Tibial nerve (tissue), 4 donors: ENCODE measurements around the gene PTCD1. TPM values are rescaled to one million over a fixed set of nuclear protein-coding genes. Genes with fewer than 3 reads are reported as not detected.

ENCODE experiments used
- DNase-seq, 2 donors: peaks; one replicate each; pipeline ENCODE4 v3.0.0-alpha.2; 2019; ENCODE audit warnings: low spot score in 2 of 2
- H3K27ac ChIP-seq, 4 donors: fragments of 200-600 bp; sonication (generic) in 3 of 4; one replicate each; pipeline ENCODE4 v1.5.1; 2017 to 2019; ENCODE audit warnings: mild to moderate bottlenecking in 1 of 4
- H3K27me3 ChIP-seq, 2 donors: fragments of 200-600 bp; sonication (generic) in 1 of 2; one replicate each; pipeline versions ENCODE4 v1.5.1 to v1.6.0; 2017 to 2019
- H3K36me3 ChIP-seq, 3 donors: fragments of 200-600 bp; sonication (generic); one replicate each; pipeline ENCODE4 v1.5.1; 2018 to 2019
- H3K4me1 ChIP-seq, 4 donors: fragments of 200-600 bp; sonication (generic) in 3 of 4; one replicate each; pipeline ENCODE4 v1.5.1; 2017 to 2019
- H3K4me3 ChIP-seq, 4 donors: fragments of 200-600 bp; sonication (generic) in 3 of 4; one replicate each; pipeline ENCODE4 v1.5.1; 2017 to 2019; ENCODE audit warnings: mild to moderate bottlenecking in 1 of 4, moderate library complexity in 1 of 4
- H3K9me3 ChIP-seq, 4 donors: fragments of 200-600 bp; sonication (generic) in 3 of 4; one replicate each; pipeline ENCODE4 v1.5.1; 2017 to 2019
- CTCF ChIP-seq, 5 experiments: fragments of 200-600 bp in 3 of 5; fragments of 450-650 bp in 2 of 5; sonication (generic) in 3 of 5; IDR thresholded peaks; one replicate each; pipeline ENCODE4 v1.5.1; 2016 to 2019; ENCODE audit warnings: antibody characterized with exemption in 5 of 5, mild to moderate bottlenecking in 3 of 5, moderate library complexity in 2 of 5
- EP300 ChIP-seq, 2 donors: sonication (generic); formaldehyde crosslinking; IDR thresholded peaks; one replicate each; pipeline ENCODE4 v1.6.1; 2017; ENCODE audit warnings: antibody characterized with exemption in 2 of 2, mild to moderate bottlenecking in 1 of 2
- POLR2A ChIP-seq, 2 donors: fragments of 450-650 bp; IDR thresholded peaks; one replicate each; pipeline ENCODE4 v1.6.1; 2017; ENCODE audit warnings: antibody characterized with exemption in 2 of 2, mild to moderate bottlenecking in 2 of 2, moderate library complexity in 2 of 2
- WGBS, 2 donors: methylation state at CpG; one replicate each; pipeline ENCODE4 v1.1.5; 2018; 5-methylcytosine and 5-hydroxymethylcytosine counted together
- total RNA-seq, 4 donors: library from RNA; depleted of rRNA; stranded (reverse); fragments of >200 nt; gene quantifications; one replicate each; pipeline ENCODE4 v1.1.0, GENCODE V29; 2016

PTCD1 gene
- total RNA-seq, 4 donors from 2014 or later, result 6.9 to 10.8 (median 9.5) TPM

DNA sequence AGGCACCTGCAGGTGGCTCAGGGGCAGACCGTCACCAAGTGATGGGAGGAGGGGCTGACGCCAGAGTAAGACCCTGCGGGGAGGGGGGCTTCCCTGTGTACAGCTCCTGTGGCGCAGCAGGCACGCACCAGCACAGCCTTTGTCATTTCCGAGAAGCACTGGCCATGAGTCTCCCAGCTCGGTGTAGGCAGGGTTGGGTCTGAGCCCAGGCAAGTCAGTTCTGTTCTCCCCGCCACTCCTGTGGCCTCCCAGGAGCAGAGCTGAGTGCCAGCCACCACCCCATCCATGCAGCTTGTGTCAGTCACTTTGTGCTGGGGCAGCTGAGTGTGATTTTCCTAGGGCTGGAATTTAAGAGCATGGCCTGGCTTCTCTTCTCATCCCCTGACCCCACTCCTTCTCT, 13.3 kb upstream of the PTCD1 start:
- TF ChIP-seq POLR2A (IDR thresholded peaks at IDR 0.05) (no peak), EP300 (IDR thresholded peaks at IDR 0.05) (no peak)
- H3K27me3 ChIP-seq, result no peaks in the 10 kb centered on the region

DNA sequence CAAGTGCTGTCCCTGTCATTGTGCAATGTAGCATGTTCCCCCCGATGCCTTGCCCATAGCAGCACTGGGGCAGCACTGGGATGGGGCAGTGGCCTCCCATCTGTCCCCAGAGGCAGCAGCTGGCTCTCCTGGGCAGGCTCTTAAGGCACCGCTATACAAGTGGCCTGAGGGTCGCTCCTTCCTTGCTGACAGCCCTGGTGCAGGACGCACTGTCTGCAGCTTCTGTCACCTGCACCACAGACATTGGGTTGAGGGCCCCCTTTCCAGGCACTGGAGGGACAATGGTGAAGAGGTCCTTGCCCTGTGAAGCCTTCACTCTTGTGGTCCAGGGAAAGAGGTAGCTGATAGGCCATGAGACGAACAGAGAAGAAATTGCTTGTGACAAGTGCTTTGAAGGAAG, 10.7 kb upstream of the PTCD1 start:
- H3K36me3 ChIP-seq, result peaks cover 6 to 100% (median 32%) of the 10 kb centered on the region in 3 donors
- H3K9me3 ChIP-seq, result no peaks in the 10 kb centered on the region
- 94 to 99% methylated on average over 4 to 5 of the region's 5 CpGs for WGBS, 2 donors
- no peaks in the 10 kb centered on the region for H3K4me1 ChIP-seq
- TF ChIP-seq EP300 (IDR thresholded peaks at IDR 0.05) (no peak), CTCF (IDR thresholded peaks at IDR 0.05) (no peak), POLR2A (IDR thresholded peaks at IDR 0.05) (no peak)
- no peaks in the 10 kb centered on the region for H3K27me3 ChIP-seq
- no peak overlapping the region for H3K27ac ChIP-seq
- no peak overlapping the region for H3K4me3 ChIP-seq
- DNase-seq, result no peak

More for the DNA sequence above, 13.3 kb upstream of the PTCD1 start:
- Histone ChIP-seq H3K27ac (no peak overlapping the region), H3K9me3 (no peaks in the 10 kb centered on the region), H3K4me3 (no peak overlapping the region), H3K4me1 (no peaks in the 10 kb centered on the region), H3K36me3 (peaks cover 2 to 100% (median 16%) of the 10 kb centered on the region in 3 donors)
- DNase-seq, result no peak
- whole genome bisulfite sequencing, 2 donors, result 88 to 100% methylated on average over 1 to 4 of the region's 8 CpGs

GRCh38 chr7:99448855-99449254, 10.3 kb upstream of the PTCD1 start:
- Histone ChIP-seq H3K9me3 (no peaks in the 10 kb centered on the region), H3K4me3 (no peak overlapping the region), H3K27ac (no peak overlapping the region), H3K27me3 (no peaks in the 10 kb centered on the region), H3K36me3 (peaks cover 6 to 100% (median 32%) of the 10 kb centered on the region in 3 donors), H3K4me1 (no peaks in the 10 kb centered on the region)
- 91 to 100% methylated on average over 7 to 10 of the region's 10 CpGs for WGBS, 2 donors
- DNase-seq, result no peak
- TF ChIP-seq POLR2A (IDR thresholded peaks at IDR 0.05), result no peak
- TF ChIP-seq EP300 (IDR thresholded peaks at IDR 0.05), result no peak
- TF ChIP-seq CTCF (IDR thresholded peaks at IDR 0.05), result no peak

- DNase-seq, result no peak
- no peak overlapping the region for H3K4me3 ChIP-seq
- WGBS, 2 donors, result 85 to 92% methylated on average over 10 of the region's 10 CpGs
- peaks cover 6 to 100% (median 32%) of the 10 kb centered on the region in 3 donors for H3K36me3 ChIP-seq
- H3K27ac ChIP-seq, result no peak overlapping the region
- TF ChIP-seq EP300 (IDR thresholded peaks at IDR 0.05) (no peak), POLR2A (IDR thresholded peaks at IDR 0.05) (no peak), CTCF (IDR thresholded peaks at IDR 0.05) (no peak)
- no peaks in the 10 kb centered on the region for H3K27me3 ChIP-seq
- H3K9me3 ChIP-seq, result no peaks in the 10 kb centered on the region
- peaks cover 0 to 5% (median 0%) of the 10 kb centered on the region in 4 donors for H3K4me1 ChIP-seq
Measured at GRCh38 chr7:99447943-99448342, 9.3 kb upstream of the PTCD1 start.

- H3K4me1 ChIP-seq, result peaks cover 0 to 24% (median 9%) of the 10 kb centered on the region in 4 donors
- TF ChIP-seq CTCF (IDR thresholded peaks at IDR 0.05), result no peak
- TF ChIP-seq EP300 (IDR thresholded peaks at IDR 0.05), result no peak
- no peak for TF ChIP-seq POLR2A (IDR thresholded peaks at IDR 0.05)
- H3K4me3 ChIP-seq, result no peak overlapping the region
- no peak for DNase-seq
- H3K27ac ChIP-seq, result no peak overlapping the region
- no peaks in the 10 kb centered on the region for H3K27me3 ChIP-seq
- H3K9me3 ChIP-seq, result no peaks in the 10 kb centered on the region
- H3K36me3 ChIP-seq, result peaks cover 6 to 85% (median 32%) of the 10 kb centered on the region in 3 donors
- WGBS, 2 donors, result 84 to 88% methylated on average over 4 of the region's 4 CpGs
Measured at GRCh38 chr7:99446096-99446495, 7.5 kb upstream of the PTCD1 start.

- H3K36me3 ChIP-seq, result peaks cover 4 to 32% (median 6%) of the 10 kb centered on the region in 3 donors
- H3K27me3 ChIP-seq, result no peaks in the 10 kb centered on the region
- H3K4me3 ChIP-seq, result peak overlapping the region in 3 of 4 donors; percentile 99
- 70 to 71% methylated on average over 9 of the region's 9 CpGs for WGBS, 2 donors
- no peak for TF ChIP-seq EP300 (IDR thresholded peaks at IDR 0.05)
- TF ChIP-seq CTCF (IDR thresholded peaks at IDR 0.05), result no peak
- no peak for TF ChIP-seq POLR2A (IDR thresholded peaks at IDR 0.05)
- H3K27ac ChIP-seq, result peak overlapping the region in 1 of 4 donors; percentile 95
- H3K4me1 ChIP-seq, result peaks cover 0 to 59% (median 29%) of the 10 kb centered on the region in 4 donors
- DNase-seq, result no peak
- no peaks in the 10 kb centered on the region for H3K9me3 ChIP-seq
Measured at GRCh38 chr7:99440195-99440594, 1.6 kb upstream of the PTCD1 start.
